8988T (cell line): ENCODE measurements around the gene ADARB1.

Experiments used
- DNase-seq: peaks from one replicate; pipeline ENCODE4 v3.0.0; 2011

ADARB1 gene

GRCh38 chr21:45097827-45098387, 23.5 kb downstream of the ADARB1 start:
- no peak for DNase-seq

- no peak for DNase-seq
Measured at GRCh38 chr21:45098867-45099266, 24.5 kb downstream of the ADARB1 start.

GRCh38 chr21:45099571-45099970, 25.2 kb downstream of the ADARB1 start:
- no peak for DNase-seq

- DNase-seq, result no peak
Measured at GRCh38 chr21:45100866-45101265, 26.5 kb downstream of the ADARB1 start.

- DNase-seq, result no peak
Measured at GRCh38 chr21:45102391-45102932, 28.1 kb downstream of the ADARB1 start.

GRCh38 chr21:45103971-45104520, 29.7 kb downstream of the ADARB1 start:
- DNase-seq, result no peak

- DNase-seq, result no peak
Measured at GRCh38 chr21:45104560-45104959, 30.2 kb downstream of the ADARB1 start.

GRCh38 chr21:45105906-45106485, 31.6 kb downstream of the ADARB1 start:
- DNase-seq, result no peak

GRCh38 chr21:45108034-45108790, 33.8 kb downstream of the ADARB1 start:
- no peak for DNase-seq

- DNase-seq, result no peak
Measured at GRCh38 chr21:45108808-45109781, 34.7 kb downstream of the ADARB1 start.

- no peak for DNase-seq
Measured at GRCh38 chr21:45109831-45110492, 35.6 kb downstream of the ADARB1 start.

GRCh38 chr21:45110873-45111624, 36.7 kb downstream of the ADARB1 start:
- no peak for DNase-seq

GRCh38 chr21:45111703-45112102, 37.3 kb downstream of the ADARB1 start:
- no peak for DNase-seq

GRCh38 chr21:45112371-45112770, 38.0 kb downstream of the ADARB1 start:
- DNase-seq, result no peak

- DNase-seq, result no peak
Measured at GRCh38 chr21:45113543-45113942, 39.2 kb downstream of the ADARB1 start.

- DNase-seq, result no peak
Measured at GRCh38 chr21:45114072-45114471, 39.7 kb downstream of the ADARB1 start.

- no peak for DNase-seq
Measured at GRCh38 chr21:45114475-45114874, 40.1 kb downstream of the ADARB1 start.

- DNase-seq, result no peak
Measured at GRCh38 chr21:45115141-45115540, 40.8 kb downstream of the ADARB1 start.

- DNase-seq, result no peak
Measured at GRCh38 chr21:45116066-45116465, 41.7 kb downstream of the ADARB1 start.

GRCh38 chr21:45117314-45117713, 42.9 kb downstream of the ADARB1 start:
- DNase-seq, result no peak

GRCh38 chr21:45118099-45118498, 43.7 kb downstream of the ADARB1 start:
- DNase-seq, result no peak
